Measurements from ENCODE around the gene GLCCI1.

GRCh38 chr7:7972922-7973594 is 4.5 kb downstream of the GLCCI1 start:
- TF ChIP-seq, protein P1, sequence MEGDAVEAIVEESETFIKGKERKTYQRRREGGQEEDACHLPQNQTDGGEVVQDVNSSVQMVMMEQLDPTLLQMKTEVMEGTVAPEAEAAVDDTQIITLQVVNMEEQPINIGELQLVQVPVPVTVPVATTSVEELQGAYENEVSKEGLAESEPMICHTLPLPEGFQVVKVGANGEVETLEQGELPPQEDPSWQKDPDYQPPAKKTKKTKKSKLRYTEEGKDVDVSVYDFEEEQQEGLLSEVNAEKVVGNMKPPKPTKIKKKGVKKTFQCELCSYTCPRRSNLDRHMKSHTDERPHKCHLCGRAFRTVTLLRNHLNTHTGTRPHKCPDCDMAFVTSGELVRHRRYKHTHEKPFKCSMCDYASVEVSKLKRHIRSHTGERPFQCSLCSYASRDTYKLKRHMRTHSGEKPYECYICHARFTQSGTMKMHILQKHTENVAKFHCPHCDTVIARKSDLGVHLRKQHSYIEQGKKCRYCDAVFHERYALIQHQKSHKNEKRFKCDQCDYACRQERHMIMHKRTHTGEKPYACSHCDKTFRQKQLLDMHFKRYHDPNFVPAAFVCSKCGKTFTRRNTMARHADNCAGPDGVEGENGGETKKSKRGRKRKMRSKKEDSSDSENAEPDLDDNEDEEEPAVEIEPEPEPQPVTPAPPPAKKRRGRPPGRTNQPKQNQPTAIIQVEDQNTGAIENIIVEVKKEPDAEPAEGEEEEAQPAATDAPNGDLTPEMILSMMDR (IDR thresholded peaks at IDR 0.05 in 8 of 11, conservative IDR thresholded peaks at IDR 0.05 in 3 of 11), result no peak
- no peak for TF ChIP-seq POLR2A (IDR thresholded peaks at IDR 0.05)

Data from spleen (tissue), 7 donors.